Ascending aorta (tissue), 2 donors: ENCODE results near the gene CCDC186. TPM values are rescaled to one million over a fixed set of nuclear protein-coding genes. Genes with fewer than 3 reads are reported as not detected.
A peak's percentile ranks its signal among the peaks of the same experiment; 100 is the strongest.

Experiments used
- DNase-seq, 2 donors: peaks; one replicate each; pipeline ENCODE4 v3.0.0-alpha.2; 2019; ENCODE audit warnings: low spot score in 2 of 2
- H3K27ac ChIP-seq, 2 donors: fragments of 200-600 bp; sonication (generic); one replicate each; pipeline ENCODE4 v1.5.1; 2016 to 2017; ENCODE audit warnings: mild to moderate bottlenecking in 1 of 2
- H3K27me3 ChIP-seq: fragments of 200-600 bp; sonication (generic); one replicate; pipeline ENCODE4 v1.5.1; 2017
- H3K36me3 ChIP-seq, 2 donors: fragments of 200-600 bp; sonication (generic); one replicate each; pipeline ENCODE4 v1.5.1; 2016
- H3K4me1 ChIP-seq, 2 donors: fragments of 200-600 bp; sonication (generic); one replicate each; pipeline ENCODE4 v1.5.1; 2016 to 2017; ENCODE audit warnings: mild to moderate bottlenecking in 1 of 2
- H3K4me3 ChIP-seq, 2 donors: fragments of 200-600 bp; sonication (generic); one replicate each; pipeline ENCODE4 v1.5.1; 2016 to 2017; ENCODE audit warnings: mild to moderate bottlenecking in 1 of 2
- H3K9me3 ChIP-seq, 2 donors: fragments of 200-600 bp; sonication (generic); one replicate each; pipeline ENCODE4 v1.5.1; 2016
- intact Hi-C: fragments of 100-400 bp; cut with DNase I; formaldehyde crosslinking; loops from one replicate; pipeline ENCODE4 v1.15.1; 2023
- total RNA-seq: library from RNA; depleted of rRNA; stranded (reverse); fragments of >200 nt; gene quantifications from one replicate; pipeline ENCODE4 v1.1.0, GENCODE V29; 2016
- TF ChIP-seq, protein P1 (sequence below), 3 experiments: fragments of 200-600 bp in 2 of 3; fragments of 450-650 bp in 1 of 3; sonication (generic) in 2 of 3; IDR thresholded peaks; one replicate each; pipeline ENCODE4 v1.5.1; 2016 to 2019; ENCODE audit warnings: antibody characterized with exemption in 3 of 3, mild to moderate bottlenecking in 1 of 3, moderate library complexity in 1 of 3

The CCDC186 gene
- total RNA-seq, 1 donor from 2014 or later: 4.4 TPM

DNA sequence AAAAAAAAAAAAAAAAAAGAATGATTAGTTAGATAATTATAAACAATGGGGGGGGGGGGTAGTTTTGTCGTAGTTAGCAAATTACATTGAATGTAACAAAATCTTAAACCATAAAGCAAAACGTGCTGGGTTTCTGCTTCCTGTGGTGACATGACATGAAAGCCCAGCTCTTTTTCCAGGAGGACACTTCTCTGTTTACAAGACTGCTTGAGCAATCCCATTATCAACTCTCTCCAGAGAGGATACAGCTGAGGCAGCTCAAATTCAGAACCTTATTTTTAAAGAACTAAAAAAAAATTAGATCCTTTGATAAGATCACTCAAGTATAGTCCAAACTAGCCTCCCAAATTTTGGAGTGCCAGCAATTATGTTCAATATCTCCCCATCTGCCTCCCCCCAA lies 71.7 kb downstream of the CCDC186 start:
- TF ChIP-seq, protein P1, sequence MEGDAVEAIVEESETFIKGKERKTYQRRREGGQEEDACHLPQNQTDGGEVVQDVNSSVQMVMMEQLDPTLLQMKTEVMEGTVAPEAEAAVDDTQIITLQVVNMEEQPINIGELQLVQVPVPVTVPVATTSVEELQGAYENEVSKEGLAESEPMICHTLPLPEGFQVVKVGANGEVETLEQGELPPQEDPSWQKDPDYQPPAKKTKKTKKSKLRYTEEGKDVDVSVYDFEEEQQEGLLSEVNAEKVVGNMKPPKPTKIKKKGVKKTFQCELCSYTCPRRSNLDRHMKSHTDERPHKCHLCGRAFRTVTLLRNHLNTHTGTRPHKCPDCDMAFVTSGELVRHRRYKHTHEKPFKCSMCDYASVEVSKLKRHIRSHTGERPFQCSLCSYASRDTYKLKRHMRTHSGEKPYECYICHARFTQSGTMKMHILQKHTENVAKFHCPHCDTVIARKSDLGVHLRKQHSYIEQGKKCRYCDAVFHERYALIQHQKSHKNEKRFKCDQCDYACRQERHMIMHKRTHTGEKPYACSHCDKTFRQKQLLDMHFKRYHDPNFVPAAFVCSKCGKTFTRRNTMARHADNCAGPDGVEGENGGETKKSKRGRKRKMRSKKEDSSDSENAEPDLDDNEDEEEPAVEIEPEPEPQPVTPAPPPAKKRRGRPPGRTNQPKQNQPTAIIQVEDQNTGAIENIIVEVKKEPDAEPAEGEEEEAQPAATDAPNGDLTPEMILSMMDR (IDR thresholded peaks at IDR 0.05): no peak
- H3K4me3 ChIP-seq: no peak overlapping the region
- H3K27ac ChIP-seq: no peak overlapping the region
- no peaks in the 10 kb centered on the region for H3K27me3 ChIP-seq
- DNase-seq: no peak
- intact Hi-C loops: loop anchor here (5.0 kb wide), 1 partner anchor 395 kb away; no protein-coding TSS in a partner anchor
- peaks cover 0 to 3% of the 10 kb centered on the region in 2 donors for H3K4me1 ChIP-seq
- H3K9me3 ChIP-seq: no peaks in the 10 kb centered on the region
- no peaks in the 10 kb centered on the region for H3K36me3 ChIP-seq

DNA sequence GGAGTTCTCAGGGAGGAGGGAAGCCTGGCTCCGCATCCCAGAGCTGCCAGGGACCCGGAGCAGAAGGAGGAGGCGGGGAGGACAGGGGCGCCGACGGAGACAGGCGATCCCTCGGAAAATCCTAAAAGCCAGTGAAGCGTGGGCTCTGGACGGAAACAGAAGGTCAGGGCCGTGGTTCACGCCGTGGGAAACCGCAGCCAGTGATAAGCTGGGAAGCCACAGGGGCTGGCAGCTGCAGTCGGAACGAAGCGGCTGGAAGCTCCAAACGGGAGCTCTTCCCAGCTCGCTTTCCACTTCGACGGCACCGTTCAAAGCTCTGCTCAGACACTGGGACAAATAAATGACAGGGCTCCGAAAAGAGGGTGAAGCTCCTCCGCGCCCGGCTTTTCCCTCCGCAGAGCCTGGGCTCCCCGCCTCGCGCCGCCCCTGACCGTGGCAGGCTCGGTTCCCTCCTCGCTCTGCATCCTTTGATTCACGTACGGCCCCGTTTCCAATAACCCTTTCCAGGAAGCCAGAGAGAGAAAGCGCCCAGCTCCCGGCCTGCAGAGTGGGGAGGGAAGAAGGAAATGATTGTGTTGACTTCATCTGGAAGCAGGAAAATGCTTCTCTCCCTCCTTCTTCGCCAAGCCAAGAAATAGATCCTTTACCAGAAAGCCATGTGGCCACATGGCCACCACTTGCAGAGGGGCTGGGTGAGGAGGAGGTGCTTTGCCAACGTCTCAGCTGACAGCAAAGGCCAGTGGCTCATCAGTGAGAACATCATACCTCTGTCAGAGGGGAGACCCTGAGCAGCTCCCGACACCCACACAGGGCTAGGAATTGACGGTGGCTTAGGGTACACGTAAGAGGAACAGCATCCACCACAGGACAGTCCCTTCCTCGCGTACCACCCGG lies 72.9 kb downstream of the CCDC186 start:
- H3K36me3 ChIP-seq: no peaks in the 10 kb centered on the region
- no peak for DNase-seq
- H3K27me3 ChIP-seq: no peaks in the 10 kb centered on the region
- TF ChIP-seq, protein P1 (IDR thresholded peaks at IDR 0.05): no peak
- no peak overlapping the region for H3K27ac ChIP-seq
- intact Hi-C loops: loop anchor here (2.0 to 5.0 kb wide), 2 partner anchors 302 to 394 kb away; no protein-coding TSS in a partner anchor
- no peaks in the 10 kb centered on the region for H3K9me3 ChIP-seq
- peaks cover 0 to 3% of the 10 kb centered on the region in 2 donors for H3K4me1 ChIP-seq
- peak overlapping the region; percentile 47 to 56 for H3K4me3 ChIP-seq

DNA sequence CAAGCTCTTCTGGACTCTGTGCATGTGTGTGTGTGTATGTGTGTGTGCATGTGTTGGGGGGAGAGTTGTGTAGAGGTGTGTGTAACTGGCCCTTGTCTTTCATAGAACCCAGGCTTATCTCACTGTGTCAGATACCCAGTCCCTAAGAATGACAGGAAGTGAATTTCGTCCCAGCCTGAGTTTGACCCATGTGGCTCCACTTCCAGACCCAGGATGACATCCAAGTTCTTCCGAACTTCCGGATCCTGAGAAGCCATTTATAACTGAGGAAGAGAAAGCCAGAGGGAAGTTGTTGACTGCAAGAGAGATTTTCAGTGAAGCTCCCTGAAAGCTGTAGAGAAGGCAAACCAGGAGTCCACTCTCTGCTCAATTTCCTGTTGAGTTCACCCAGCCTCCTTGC lies 77.1 kb downstream of the CCDC186 start:
- Histone ChIP-seq H3K27ac (no peak overlapping the region), H3K9me3 (no peaks in the 10 kb centered on the region), H3K4me3 (no peak overlapping the region), H3K36me3 (no peaks in the 10 kb centered on the region), H3K27me3 (no peaks in the 10 kb centered on the region), H3K4me1 (peaks cover 0 to 3% of the 10 kb centered on the region in 2 donors)
- TF ChIP-seq, protein P1 (IDR thresholded peaks at IDR 0.05): no peak
- intact Hi-C loops: no loop called here
- DNase-seq: no peak

DNA sequence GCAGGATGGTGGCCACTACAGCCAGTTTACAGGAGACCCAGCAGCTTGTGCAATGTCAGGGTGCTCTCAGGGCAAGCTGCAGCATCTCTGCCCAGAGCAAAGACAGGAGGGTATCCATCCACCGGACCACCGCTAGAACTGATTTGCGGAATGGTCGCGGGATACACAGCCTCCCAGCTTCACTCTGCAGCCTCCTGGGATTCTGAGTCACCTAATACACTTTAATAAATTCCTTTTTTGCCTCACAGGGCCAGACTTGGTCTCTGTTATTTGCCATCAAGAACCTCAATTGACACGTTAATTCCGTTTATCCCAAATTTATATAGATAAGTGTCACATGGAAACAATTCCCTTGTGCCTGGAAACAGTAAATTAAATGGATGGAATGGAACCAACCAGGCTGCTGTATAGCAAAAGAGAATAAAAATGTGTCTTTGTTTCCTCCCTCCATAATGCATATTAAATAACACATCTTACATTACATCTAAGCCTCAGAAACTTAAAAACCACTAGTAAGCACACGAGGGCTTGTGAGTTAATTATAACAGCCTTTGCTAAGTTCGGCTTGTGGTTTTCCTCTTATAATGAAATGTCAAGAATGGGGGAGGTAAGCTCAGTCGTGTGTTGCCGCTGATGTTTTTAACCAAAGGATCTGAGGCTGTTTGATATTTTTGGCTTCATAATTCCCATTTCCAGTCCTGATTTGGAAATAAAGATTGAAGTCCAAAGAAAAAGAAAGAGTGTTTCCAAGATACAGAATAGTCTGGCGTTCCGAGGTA lies 78.3 kb downstream of the CCDC186 start:
- DNase-seq: no peak
- Histone ChIP-seq H3K27ac (no peak overlapping the region), H3K27me3 (no peaks in the 10 kb centered on the region), H3K36me3 (no peaks in the 10 kb centered on the region), H3K4me3 (no peak overlapping the region), H3K4me1 (peaks cover 0 to 3% of the 10 kb centered on the region in 2 donors), H3K9me3 (no peaks in the 10 kb centered on the region)
- TF ChIP-seq, protein P1 (IDR thresholded peaks at IDR 0.05): no peak
- intact Hi-C loops: no loop called here

DNA sequence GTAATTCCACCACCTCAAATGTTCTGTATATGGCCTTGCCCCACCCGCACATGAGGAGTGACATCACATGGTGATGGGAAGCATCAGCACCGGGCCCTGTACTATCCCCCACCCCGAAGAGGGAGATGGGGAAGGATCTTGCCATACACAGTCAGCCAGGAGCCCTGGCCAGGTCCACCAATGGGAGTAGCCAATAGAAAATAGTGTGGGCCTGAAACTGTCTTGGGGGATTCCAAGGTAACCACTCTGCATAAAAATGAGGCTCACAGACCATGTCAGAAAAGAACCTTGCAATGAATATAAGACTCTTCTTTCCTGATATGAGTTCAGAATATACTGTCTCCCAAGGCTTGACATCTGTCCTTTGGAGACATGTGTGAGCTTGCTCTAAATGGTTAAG lies 79.2 kb downstream of the CCDC186 start:
- TF ChIP-seq, protein P1 (IDR thresholded peaks at IDR 0.05): no peak
- Histone ChIP-seq H3K9me3 (no peaks in the 10 kb centered on the region), H3K27me3 (no peaks in the 10 kb centered on the region), H3K4me3 (no peak overlapping the region), H3K36me3 (no peaks in the 10 kb centered on the region), H3K27ac (no peak overlapping the region), H3K4me1 (no peaks in the 10 kb centered on the region)
- intact Hi-C loops: no loop called here
- no peak for DNase-seq
